CD4-positive, alpha-beta T cell treated with Interleukin-4 for 4 hours (primary cell): ENCODE measurements around the gene KIF22.

Experiments used
- DNase-seq: peaks from one replicate; pipeline ENCODE4 v3.0.0-alpha.2; 2020

The KIF22 gene

DNA sequence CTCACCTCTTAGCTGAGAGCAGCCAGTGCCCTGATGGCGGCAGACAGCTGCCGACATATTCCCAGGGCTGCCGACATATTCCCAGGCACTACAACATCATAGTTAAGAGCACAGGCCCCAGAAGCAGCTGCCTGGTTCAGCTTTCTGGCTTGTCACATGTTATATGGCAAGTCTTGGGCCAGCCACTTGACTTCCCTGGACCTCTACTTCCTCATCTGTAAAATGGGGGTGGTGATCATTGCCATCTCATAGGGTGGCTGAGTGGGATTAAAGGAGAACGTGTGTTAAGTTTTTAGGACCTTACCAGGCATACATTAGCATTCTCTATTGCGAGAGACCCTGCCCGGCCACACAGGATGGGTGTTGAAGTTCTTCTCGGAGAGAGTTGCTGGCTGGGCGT, 53.4 kb downstream of the KIF22 start:
- no peak for DNase-seq

DNA sequence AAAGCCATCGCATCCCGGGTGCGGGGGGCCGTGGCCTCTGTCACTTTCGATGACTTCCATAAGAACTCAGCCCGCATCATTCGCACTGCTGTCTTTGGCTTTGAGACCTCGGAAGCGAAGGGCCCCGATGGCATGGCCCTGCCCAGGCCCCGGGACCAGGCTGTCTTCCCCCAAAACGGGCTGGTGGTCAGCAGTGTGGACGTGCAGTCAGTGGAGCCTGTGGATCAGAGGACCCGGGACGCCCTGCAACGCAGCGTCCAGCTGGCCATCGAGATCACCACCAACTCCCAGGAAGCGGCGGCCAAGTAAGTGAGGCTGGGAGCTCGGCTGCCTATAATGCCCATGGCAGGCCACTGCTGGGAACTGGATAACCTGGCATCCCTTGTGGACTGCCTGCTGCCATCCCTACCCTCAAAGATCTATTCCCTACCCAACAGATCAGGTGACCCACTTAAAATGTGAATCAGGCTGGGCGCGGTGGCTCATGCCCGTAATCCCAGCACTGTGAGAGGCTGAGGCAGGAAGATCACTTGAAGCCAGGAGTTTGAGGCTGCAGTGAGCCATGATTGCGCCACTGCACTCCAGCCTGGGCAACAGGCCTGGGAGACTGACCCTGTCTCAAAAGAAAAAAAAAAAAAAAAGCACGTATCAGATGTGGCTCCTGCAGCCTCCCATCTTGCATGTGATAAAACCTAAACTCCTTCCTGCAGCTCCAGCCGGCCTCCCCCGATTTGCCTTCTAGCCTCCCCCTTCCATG, 54.2 kb downstream of the KIF22 start:
- DNase-seq: no peak

DNA sequence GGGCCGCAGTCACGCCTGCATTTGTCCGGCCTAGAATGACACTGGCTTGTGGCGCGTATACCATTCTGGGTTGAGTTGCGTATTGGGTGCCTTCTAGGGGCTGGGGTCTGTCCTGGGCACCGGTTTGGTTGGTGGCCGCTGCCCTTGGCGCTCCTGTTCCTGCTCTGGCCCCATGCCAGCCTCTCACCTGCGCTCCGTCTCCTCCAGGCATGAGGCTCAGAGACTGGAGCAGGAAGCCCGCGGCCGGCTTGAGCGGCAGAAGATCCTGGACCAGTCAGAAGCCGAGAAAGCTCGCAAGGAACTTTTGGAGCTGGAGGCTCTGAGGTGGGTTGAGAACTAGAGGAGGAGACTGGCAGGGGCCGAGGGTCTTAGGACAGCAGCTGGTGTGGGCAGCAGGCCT, 55.1 kb downstream of the KIF22 start:
- DNase-seq: no peak

DNA sequence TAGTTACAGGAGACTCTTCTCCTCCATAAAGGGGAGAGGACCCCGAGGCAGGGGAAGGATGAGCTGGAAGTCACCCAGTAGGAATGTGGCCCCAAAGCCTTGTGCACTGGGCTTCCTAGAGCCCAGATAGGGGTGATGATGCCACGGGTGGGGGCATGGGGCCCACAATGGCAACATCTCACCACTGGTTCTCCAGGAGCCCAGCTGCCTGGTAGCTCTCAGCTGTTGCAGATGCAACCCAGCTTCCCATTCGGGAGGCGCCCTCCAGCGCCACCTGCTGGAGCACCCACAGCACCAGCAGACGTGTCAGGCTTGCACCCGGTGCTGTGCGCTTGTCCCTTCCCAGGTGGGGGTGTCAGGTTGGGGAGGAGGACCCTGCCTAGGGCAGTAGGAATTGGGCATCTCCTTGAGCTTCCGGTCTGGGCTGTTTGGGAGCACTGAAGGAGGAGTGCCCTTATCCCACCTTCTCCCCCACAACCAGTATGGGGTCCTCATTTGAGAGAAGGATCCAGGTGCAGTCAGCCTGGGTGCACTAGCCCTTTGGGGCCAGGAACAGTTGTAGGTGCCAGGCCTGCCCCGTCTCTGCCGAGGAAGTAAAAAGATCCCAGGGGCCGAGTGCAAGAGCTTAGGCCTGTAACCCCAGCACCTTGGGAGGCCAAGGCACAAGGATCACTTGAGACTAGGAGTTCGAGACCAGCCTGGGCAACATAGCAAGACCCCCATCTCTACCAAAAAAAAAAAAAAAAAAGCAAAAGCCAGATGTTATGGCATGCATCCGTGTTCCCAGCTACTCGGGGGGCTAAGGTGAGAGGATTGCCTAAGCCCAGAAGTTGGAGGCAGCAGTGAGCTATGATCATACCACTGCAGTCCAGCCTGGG, 58.1 kb downstream of the KIF22 start:
- peak; percentile 75 for DNase-seq

DNA sequence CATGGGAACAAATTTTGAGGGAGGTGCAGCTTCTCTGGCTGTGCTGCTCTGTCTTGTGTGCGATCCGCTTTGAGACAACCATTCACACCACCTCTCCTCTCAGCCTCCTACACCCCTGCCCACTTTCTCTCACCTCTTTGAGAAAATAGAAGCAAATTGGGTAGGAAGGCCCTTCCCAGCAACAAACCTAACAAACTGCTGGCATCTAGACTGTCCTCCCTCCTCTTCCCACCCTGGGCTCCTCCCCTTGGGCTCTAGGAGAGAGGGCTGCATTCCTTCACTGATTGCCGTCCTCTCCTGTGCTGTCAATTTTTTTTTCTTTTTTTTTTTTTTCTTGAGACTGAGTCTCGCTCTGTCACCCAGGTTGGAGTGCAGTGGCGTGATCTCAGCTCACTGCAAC, 59.0 kb downstream of the KIF22 start:
- DNase-seq: no peak

DNA sequence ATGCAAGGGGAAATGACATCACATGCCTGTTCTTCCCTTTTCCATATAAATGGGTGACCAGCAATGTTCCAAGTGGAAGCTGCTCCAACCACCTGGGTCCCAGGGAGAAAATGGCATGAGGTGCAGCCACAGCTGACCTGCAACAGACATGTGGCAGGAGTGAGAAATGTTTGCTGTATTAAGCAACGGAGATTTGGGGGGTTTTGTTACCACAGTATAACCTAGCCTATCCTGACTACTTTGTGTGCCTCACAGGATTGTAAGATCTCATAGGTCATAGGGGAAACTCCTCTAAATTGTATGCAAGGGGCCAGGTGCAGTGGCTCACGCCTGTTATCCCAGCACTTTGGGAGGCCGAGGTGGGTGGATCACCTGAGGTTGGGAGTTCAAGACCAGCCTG, 60.4 kb downstream of the KIF22 start:
- no peak for DNase-seq

DNA sequence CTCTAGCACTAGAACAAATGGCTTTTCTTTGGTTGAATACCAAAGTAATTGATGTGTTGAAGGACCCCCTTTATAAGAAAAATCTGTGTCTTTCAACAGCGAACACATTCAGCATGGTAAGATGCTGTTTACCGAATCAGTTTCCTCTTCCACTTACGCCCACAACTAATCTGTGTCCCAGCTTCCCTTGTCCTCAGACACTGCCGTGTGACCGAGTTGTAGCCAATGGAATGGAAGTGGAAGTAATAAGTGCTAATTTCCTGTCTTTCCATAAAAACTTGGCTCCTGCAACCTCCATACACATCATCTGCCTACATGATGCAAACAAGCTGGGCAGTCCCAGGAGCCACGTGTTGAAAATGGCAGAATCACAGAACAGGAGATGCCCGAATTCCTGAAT, 62.1 kb downstream of the KIF22 start:
- DNase-seq: no peak

DNA sequence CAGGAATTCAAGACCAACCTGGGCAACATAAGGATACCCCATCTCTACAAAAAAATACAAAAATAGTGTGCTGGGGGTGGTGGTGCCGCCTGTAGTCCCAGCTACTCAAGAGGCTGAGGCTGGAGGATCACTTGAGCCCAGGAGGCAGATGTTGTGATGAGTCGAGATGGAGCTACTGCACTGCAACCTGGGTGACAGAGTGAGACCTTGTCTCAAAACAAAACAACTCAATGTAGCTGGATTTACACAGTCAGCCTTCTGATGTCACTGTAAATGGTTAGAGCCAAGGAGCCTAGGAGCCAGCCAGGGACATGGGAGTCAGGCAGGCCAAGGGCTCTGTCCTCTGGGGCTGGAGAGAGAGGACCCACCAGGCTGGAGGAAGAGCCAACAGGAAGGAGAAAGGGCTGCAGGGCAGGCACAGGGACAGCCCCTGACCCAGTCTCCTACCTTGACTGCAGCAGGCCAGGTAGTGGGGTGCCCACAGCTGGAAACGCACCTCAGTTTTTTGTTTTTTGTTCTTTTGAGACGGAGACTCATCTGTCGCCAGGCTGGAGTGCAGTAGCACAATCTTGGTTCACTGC, 64.1 kb downstream of the KIF22 start:
- no peak for DNase-seq
